ENCODE data around the gene THRB.

GRCh38 chr3:24096271-24096670, 398.4 kb downstream of the THRB start:
- TF ChIP-seq POLR2A (IDR thresholded peaks at IDR 0.05; ENCODE audit: low read depth, low read length) (no peak), POLR2AphosphoS5 (IDR thresholded peaks at IDR 0.05; ENCODE audit: low read depth, low read length) (no peak), SPI1 (IDR thresholded peaks at IDR 0.05; ENCODE audit: low read depth, low read length) (no peak)
